ENCODE measurements around the gene C14orf119.

C14orf119 gene

GRCh38 chr14:23062002-23062401 lies 33.3 kb upstream of the C14orf119 start:
- FAIRE-seq = no peak

DNA sequence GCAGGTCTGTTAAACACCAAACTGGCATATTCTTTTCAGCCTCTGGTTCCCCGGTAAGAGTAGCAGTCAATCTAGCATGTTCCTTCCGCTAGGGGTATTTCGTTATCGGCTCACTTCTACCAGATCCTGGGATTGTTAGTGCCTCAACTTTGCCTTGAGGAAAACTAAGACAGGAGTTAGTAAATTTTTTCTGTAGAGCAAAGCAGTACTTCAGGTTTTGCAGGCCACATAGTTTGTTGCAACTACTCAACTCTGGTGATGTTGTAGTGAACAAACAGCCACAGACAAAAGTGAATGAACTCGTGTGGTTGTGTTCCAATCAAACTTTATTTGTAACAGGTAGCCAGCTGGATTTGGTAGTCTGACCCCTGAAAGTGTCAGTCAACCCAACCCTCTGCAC lies 31.7 kb upstream of the C14orf119 start:
- no peak for FAIRE-seq

- no peak for FAIRE-seq
These were observed 28.9 kb upstream of the C14orf119 start for GRCh38 chr14:23066368-23066767.

DNA sequence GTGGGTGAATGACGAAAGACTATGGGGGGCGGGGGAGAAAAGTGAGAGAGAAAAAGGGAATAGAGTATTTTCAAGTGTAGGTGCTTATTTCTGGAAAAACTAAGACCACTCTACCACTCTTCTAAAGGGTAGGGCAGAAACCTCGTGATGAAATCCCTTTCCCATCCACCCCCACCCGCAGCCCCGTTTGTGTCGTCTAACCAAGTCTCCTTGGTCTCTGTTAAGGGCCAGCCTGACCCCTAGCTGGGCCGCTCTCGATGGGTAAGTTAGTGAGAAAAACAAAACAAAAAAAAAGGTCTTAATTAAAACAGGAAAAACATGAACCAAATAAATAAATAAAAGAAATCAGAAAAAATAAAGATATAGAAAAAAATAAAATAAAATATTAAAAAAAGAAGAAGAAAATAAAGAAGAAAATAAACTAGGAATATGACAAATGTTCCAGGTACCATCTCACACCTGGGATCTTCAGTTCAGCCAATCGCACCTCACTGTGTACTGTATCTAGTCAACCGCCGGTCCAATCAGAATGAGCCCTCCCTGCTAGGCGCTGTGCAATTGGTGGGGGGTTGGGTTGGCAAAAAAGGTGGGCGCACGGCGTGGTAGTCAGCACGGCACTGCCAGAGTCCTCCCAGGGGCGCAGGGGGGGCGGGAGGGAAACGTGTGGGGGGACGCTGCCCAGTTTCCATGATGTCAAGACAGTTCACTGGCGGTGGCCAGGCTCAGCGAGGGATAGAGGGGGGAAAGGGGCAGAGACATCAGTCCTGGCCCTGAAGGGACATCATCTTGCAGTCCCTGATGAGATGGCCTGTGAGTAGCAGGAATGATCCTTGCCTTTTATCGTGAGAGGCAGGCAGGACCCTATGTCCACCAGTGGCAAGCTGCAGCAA lies 28.2 kb upstream of the C14orf119 start:
- FAIRE-seq = no peak

- no peak for FAIRE-seq
These were observed 27.2 kb upstream of the C14orf119 start for GRCh38 chr14:23067847-23068788.

DNA sequence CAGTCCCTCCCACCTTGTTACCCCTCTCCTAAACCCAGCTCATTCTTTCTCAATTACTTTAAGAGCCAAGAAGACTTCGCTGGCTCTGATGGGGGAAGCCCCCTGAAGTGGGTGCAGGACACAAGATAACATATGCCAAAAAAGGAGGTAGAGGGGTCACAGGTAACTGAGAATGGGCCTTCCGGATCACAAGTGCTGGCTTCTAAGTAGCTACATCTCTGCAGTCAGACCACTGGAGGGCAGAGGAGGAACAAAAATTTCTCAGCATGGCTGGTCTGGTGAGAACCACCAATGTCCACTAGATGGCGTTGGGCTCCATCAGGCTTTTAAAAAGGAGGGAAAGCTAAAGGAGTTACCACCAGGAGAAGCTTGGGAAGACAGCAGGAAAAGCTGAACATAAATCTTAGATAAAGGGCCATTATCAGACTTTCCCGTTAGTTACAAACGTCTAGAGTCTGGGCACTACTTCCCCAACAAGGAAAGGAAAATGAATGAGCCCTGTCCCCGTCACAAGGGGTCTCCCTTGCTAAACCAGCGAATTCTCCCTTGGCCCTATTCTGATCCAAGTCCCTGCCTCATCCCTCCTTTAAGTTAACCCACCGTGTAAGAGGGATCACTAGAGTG lies 26.4 kb upstream of the C14orf119 start:
- no peak for FAIRE-seq

DNA sequence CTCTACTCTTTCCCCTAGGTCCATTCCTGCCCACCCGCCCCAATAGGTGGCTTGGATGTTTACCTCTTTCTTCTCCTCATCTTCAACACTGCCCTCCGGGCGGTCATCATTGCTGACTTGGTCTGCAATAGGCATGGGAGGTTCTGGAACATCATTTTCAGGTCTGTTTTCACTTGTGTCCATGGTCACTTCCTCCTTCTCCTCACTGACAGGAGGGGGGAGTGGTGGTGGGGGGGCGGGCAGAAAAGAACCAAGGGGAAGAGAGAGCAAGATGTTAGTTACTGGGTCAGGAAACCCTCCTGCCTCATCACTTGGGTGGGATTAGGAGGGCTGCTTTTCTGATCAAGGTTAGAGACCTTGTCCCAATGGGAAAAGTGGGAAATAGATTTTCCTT lies 25.9 kb upstream of the C14orf119 start:
- no peak for FAIRE-seq

- FAIRE-seq = no peak
These were observed 24.8 kb upstream of the C14orf119 start for GRCh38 chr14:23070262-23071129.

DNA sequence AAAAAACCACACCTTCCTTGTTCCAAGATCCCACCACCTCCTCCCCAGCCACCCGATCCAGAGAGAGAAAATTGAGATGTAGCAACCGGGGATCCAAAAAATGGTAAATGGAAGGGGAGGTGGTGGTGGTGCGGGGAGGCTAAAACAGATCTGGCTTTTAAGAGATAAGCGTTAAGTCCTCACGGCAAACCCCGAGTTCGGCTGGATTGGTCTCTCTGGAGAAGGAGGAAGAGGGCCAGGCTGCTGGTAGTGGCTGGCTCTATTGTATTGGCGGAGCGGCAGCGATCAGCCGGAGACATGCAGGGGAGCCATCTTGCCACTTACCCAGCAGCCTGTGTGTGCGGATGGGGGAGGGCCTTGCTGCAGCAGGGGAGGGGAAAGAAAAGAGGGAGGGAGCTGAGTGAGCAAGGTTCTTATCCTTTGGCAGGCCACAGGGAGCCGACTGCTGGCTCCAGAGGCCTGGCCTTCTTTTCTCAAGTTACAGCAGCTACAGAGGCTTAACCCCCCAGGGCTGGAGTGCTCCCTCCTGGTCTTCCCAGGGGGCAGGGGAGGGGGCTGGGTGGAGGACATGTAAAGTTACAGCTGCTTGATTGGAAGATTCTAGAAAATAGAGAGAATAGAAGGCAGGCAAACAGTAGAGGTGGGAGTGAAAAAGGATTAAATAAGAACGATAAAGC lies 23.9 kb upstream of the C14orf119 start:
- FAIRE-seq = no peak

GRCh38 chr14:23071921-23072539 lies 23.3 kb upstream of the C14orf119 start:
- no peak for FAIRE-seq

GRCh38 chr14:23074906-23075305 lies 20.4 kb upstream of the C14orf119 start:
- no peak for FAIRE-seq

DNA sequence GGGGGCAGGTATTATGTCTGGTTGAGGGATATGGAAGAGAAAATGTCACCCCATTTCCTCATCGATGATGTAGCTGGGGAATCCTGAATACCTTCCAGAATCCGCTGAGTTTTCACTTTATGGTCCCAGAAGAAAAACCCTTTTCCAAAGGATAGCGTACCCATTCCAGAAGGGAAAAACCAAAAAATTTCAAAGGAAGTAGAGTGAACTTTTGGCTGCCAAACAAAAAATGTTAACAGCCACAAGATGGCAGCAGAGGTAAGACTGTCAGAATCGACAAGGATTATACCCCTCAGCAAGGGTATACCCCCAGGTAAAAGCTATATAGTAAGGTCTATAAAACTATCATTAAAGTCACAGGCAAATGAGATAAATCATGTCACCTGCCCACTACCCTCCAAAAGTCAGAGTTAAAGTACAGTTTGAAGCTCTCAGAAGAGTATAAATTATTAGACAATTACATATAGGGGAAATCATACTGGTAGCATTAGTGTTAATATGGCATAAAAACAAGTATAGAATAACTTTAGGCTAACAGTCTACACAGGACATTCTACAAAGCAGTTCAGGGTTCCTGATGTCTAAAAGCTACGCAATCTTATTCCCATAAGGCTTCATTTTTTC lies 18.4 kb upstream of the C14orf119 start:
- FAIRE-seq = no peak

DNA sequence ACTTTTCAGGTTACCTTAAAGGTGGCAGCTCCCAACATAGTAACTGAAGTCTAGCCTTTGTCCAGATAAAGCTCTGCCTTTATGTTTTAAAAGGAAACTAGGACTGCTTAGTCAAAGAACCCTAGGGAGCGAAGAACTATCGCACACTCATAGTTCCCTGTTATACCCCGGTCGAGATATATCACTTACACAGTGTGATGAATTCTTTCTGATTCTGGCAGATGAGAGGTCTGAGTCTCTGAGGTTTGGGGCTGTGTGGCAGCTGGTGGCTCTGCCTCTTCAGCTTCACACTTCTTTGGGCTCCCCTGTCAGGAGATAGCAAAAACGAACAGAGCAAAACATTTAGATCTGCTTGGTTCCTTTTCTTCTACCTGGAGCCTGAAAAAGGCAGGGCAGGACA lies 17.3 kb upstream of the C14orf119 start:
- FAIRE-seq = no peak

DNA sequence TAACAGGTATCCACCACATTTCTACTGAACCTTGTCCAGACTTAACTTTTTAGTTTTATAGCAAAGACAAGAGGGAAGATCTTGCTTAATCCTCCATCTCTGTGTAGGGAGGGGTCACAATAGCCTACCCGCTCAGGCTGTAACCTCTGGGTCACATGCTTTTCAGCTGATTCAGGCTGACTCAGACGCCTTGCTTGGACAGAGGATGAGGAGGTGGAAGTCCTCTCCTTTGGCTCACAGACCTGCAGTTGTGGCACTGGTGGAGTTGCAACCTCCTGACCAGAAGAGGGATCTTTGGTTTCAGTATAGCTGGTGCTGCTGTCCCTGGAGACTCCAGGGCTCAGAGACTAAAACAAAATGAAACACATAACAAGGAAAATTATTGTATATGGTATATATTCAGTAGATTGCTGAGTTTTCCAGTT lies 16.6 kb upstream of the C14orf119 start:
- FAIRE-seq = no peak

- no peak for FAIRE-seq
These were observed 15.6 kb upstream of the C14orf119 start for GRCh38 chr14:23079716-23080115.

- no peak for FAIRE-seq
These were observed 14.8 kb upstream of the C14orf119 start for GRCh38 chr14:23080474-23080873.

GRCh38 chr14:23085458-23085857 lies 9.8 kb upstream of the C14orf119 start:
- FAIRE-seq = no peak

DNA sequence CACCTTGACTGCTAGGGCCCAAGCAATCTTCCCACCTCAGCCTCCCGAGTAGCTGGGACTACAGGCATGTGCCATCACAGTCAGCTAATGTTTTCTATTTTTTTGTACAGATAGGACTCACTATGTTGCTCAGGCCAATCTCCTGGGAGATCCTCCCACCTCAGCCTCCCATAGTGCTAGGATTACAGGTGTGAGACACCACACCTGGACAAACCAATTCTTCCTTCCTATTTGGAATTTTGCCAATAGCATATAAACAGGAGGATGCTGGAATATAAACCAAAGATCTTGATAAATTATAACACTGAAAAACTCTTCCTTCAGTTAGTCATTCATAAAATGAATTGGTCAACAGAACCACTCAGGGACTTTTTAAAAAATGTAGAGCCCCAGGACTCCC lies 8.7 kb upstream of the C14orf119 start:
- FAIRE-seq = no peak

DNA sequence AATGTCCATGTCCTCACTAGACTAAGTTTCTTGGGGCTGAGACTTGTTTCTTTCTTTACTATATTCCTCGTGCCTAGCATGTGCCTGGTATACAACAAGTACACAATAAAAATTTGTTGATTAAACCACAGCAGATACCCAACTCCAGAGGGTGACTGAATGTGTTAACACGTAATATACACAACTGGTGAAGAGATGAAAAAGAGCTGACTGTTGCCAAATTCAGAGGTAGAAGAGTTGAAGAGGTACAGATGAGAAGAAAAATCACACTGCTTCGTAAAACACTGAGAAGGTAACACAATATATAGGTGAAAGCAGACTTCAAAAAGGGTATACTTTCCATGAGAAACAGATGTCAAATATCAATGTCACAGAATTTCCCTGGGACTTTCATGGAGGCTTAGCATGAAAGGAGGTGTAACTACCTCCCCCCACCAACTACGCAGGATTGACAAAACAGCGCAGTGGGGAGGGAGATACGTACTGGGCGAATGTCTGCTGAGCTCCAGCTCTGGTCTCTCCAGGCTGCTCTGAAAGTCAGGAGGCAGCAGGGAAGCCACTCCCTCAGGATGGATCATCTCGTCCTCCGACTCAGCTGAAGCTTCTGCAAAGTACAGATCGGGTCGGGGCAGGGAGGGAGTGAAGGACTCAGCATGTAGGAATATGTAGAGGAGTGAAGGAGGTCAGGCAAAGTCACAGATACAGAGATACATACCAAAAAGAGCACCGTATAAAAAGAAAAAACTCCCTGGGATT lies 5.6 kb upstream of the C14orf119 start:
- FAIRE-seq = no peak

DNA sequence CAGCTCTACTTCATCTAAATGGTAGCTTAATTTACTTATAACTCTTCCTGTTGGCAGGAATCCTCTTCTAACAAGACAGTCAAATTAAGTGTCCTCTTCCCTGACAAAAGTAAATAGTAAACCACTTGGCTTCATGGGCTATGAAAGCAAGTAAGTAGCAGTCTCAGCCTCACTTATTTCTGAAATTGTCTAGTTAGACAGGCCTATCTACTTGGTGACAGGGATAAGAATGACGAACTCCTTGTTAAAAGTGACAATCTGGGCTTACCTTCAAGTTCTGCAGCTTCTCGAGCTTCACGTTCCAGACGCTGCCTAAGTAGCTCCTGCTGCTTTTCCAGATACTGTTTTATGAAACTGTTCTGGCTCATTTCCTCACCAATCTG lies 5.1 kb upstream of the C14orf119 start:
- FAIRE-seq = no peak

Measured in endometrium (tissue), 2 donors.